ENCODE data around the gene RNASE9. TPM values are rescaled to one million over a fixed set of nuclear protein-coding genes. Genes with fewer than 3 reads are reported as not detected.
"Not testable (repeated sequence)": the region's sequence is repeated elsewhere in the genome, so short reads cannot be mapped to it uniquely, and the experiment has no call there.

The RNASE9 gene
- total and polyA plus RNA-seq, 7 donors = not detected

- 62 to 65% (median 65%) methylated on average over 12 to 13 of the region's 13 CpGs for WGBS, 3 donors
- H3K36me3 ChIP-seq (ENCODE audit: insufficient read depth in 1 of 2, low read depth in 1 of 2) = no peaks in the 10 kb centered on the region
- ATAC-seq (no peak), DNase-seq (no peak)
- H3K27ac ChIP-seq = no peak overlapping the region
- intact Hi-C loops (cut with DNase I) = loop anchor here in 1 of 2 donors (10.0 kb wide), 1 partner anchor 351 kb away; the partner anchor contains the start of gene RNASE2
- no peaks in the 10 kb centered on the region for H3K9me3 ChIP-seq
- TF ChIP-seq, protein P1, sequence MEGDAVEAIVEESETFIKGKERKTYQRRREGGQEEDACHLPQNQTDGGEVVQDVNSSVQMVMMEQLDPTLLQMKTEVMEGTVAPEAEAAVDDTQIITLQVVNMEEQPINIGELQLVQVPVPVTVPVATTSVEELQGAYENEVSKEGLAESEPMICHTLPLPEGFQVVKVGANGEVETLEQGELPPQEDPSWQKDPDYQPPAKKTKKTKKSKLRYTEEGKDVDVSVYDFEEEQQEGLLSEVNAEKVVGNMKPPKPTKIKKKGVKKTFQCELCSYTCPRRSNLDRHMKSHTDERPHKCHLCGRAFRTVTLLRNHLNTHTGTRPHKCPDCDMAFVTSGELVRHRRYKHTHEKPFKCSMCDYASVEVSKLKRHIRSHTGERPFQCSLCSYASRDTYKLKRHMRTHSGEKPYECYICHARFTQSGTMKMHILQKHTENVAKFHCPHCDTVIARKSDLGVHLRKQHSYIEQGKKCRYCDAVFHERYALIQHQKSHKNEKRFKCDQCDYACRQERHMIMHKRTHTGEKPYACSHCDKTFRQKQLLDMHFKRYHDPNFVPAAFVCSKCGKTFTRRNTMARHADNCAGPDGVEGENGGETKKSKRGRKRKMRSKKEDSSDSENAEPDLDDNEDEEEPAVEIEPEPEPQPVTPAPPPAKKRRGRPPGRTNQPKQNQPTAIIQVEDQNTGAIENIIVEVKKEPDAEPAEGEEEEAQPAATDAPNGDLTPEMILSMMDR (IDR thresholded peaks at IDR 0.05) = no peak
- no peaks in the 10 kb centered on the region for H3K4me1 ChIP-seq
- H3K4me3 ChIP-seq = no peak overlapping the region
- no peaks in the 10 kb centered on the region for H3K27me3 ChIP-seq (ENCODE audit: insufficient read depth in 3 of 3, low read length in 2 of 3)
Measured at GRCh38 chr14:20603813-20604690, 43.2 kb upstream of the RNASE9 start.

DNA sequence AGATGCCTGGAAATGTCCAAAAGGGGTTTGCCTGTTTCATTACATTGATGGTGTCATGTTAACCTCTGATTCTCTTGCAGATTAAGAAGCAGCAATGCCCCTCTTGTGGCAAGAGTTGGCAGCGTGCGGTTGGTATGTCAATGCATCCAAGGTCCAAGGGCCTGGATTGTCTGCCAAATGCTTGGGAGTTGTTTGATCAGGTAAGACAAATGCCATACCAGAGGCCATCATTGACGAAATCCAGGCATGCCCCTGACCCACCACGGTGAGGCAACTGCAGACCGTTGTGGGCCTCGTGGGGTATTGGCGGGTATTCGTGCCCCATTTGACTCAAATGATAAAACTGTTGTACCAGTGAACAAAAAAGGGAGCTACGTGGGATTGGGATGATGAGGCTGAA is 41.7 kb upstream of the RNASE9 start:
- Histone ChIP-seq H3K27ac (no peak overlapping the region), H3K4me1 (no peaks in the 10 kb centered on the region), H3K9me3 (no peaks in the 10 kb centered on the region), H3K36me3 (ENCODE audit: insufficient read depth in 1 of 2, low read depth in 1 of 2) (no peaks in the 10 kb centered on the region), H3K27me3 (ENCODE audit: insufficient read depth in 3 of 3, low read length in 2 of 3) (no peaks in the 10 kb centered on the region), H3K4me3 (no peak overlapping the region)
- ATAC-seq (no peak), DNase-seq (no peak)
- intact Hi-C loops (cut with DNase I) = loop anchor here in 1 of 2 donors (10.0 kb wide), 1 partner anchor 352 kb away; the partner anchor contains the start of gene RNASE2
- WGBS, 3 donors = 85 to 93% (median 87%) methylated on average over 9 of the region's 9 CpGs
- TF ChIP-seq, protein P1 (IDR thresholded peaks at IDR 0.05) = no peak

DNA sequence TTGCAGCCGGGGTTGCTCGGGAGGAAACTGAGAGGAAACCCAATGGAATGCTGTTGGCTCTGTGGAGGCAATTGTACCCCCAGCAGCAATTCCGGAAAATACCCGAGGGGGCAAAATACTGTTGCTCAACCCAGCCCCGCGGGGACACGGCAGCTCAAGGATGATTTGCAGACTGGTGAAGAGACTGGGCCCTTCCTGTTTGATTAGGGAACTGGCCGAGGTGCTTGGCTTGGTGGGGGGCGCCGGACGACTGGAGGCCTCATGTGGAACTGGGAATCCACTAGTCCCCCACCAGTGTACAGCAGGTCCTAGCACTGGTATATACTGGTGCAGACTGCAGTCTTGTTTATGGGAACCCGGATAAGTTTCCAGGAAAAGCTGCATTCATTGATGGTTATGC is 40.7 kb upstream of the RNASE9 start:
- Histone ChIP-seq H3K27ac (no peak overlapping the region), H3K36me3 (ENCODE audit: insufficient read depth in 1 of 2, low read depth in 1 of 2) (no peaks in the 10 kb centered on the region), H3K4me1 (no peaks in the 10 kb centered on the region), H3K9me3 (no peaks in the 10 kb centered on the region), H3K27me3 (ENCODE audit: insufficient read depth in 3 of 3, low read length in 2 of 3) (no peaks in the 10 kb centered on the region), H3K4me3 (no peak overlapping the region)
- 72 to 78% (median 76%) methylated on average over 12 of the region's 12 CpGs for WGBS, 3 donors
- ATAC-seq (no peak), DNase-seq (no peak)
- intact Hi-C loops (cut with DNase I) = loop anchor here in 1 of 2 donors (10.0 kb wide), 1 partner anchor 353 kb away; the partner anchor contains the start of gene RNASE2
- TF ChIP-seq, protein P1 (IDR thresholded peaks at IDR 0.05) = no peak

DNA sequence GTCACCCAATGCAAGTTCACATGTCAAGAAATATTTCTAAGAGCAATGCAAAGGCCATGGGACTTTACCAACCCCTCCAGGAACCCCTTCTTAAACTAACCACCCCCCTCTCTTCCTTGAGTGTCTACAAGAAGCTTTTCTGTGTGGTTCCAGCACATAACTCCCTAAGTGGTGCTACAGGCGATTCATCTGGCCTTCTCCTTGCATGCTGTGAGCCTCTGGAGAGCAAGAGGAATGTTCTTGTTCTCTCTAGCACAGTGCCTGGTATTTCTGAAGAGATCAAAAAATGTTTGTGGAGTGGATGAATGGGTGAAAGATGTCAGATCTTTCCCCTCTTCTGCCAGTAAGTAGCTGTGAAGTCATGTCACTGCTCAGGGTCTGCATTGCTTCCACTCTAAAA is 36.3 kb upstream of the RNASE9 start:
- Histone ChIP-seq H3K4me3 (no peak overlapping the region), H3K9me3 (no peaks in the 10 kb centered on the region), H3K27ac (no peak overlapping the region), H3K36me3 (ENCODE audit: insufficient read depth in 1 of 2, low read depth in 1 of 2) (no peaks in the 10 kb centered on the region), H3K4me1 (no peaks in the 10 kb centered on the region), H3K27me3 (ENCODE audit: insufficient read depth in 3 of 3, low read length in 2 of 3) (peaks cover 0 to 10% (median 0%) of the 10 kb centered on the region in 3 donors)
- DNase-seq = no peak
- intact Hi-C loops (cut with DNase I) = no loop called here
- TF ChIP-seq, protein P1 (IDR thresholded peaks at IDR 0.05) = no peak
- 55 to 69% (median 68%) methylated on average over 1 of the region's 1 CpG for WGBS, 3 donors
- no peak for ATAC-seq

- intact Hi-C loops (cut with DNase I); ATAC-seq; DNase-seq; H3K4me3 ChIP-seq; H3K4me1 ChIP-seq; H3K9me3 ChIP-seq; H3K36me3 ChIP-seq (ENCODE audit: insufficient read depth in 1 of 2, low read depth in 1 of 2); H3K27ac ChIP-seq: not testable (repeated sequence)
- 90 to 96% (median 96%) methylated on average over 3 of the region's 3 CpGs for WGBS, 3 donors
- H3K27me3 ChIP-seq (ENCODE audit: insufficient read depth in 3 of 3, low read length in 2 of 3) = peaks cover 0 to 15% (median 3%) of the 10 kb centered on the region in 3 donors
Measured at GRCh38 chr14:20595726-20596125, 34.9 kb upstream of the RNASE9 start.

All from psoas muscle (tissue), 8 donors.